SK-N-SH treated with all-trans-retinoic acid at 6 μM for 48 hours (cell line): ENCODE data around the gene PBX4.

Experiments
- CREB5 ChIP-seq: fragments of 250-450 bp; sonication (Bioruptor Pico); IDR thresholded peaks from 2 replicates; pipeline ENCODE4 v1.5.1; 2020; ENCODE audit warnings: low read depth, mild to moderate bottlenecking, moderate library complexity
- CSDC2 ChIP-seq: fragments of 250-450 bp; sonication (Bioruptor Pico); IDR thresholded peaks from 2 replicates; pipeline ENCODE4 v1.5.0; 2020; ENCODE audit warnings: mild to moderate bottlenecking, moderate library complexity
- PATZ1 ChIP-seq: fragments of 250-450 bp; sonication (Bioruptor Pico); IDR thresholded peaks from 2 replicates; pipeline ENCODE4 v1.8.0; 2020; ENCODE audit warnings: mild to moderate bottlenecking, moderate library complexity, borderline replicate concordance
- PPARA ChIP-seq: fragments of 250-450 bp; sonication (Bioruptor Pico); IDR thresholded peaks from 2 replicates; pipeline ENCODE4 v1.5.0; 2020; ENCODE audit warnings: mild to moderate bottlenecking, borderline replicate concordance
- RARB ChIP-seq: fragments of 250-450 bp; sonication (Bioruptor Pico); IDR thresholded peaks from 2 replicates; pipeline ENCODE4 v1.8.0; 2021; ENCODE audit warnings: mild to moderate bottlenecking, moderate library complexity
- ZFP30 ChIP-seq: fragments of 450-650 bp; formaldehyde crosslinking; IDR thresholded peaks from 2 replicates; pipeline ENCODE4 v1.5.0; 2022; ENCODE audit warnings: mild to moderate bottlenecking, moderate library complexity

GRCh38 chr19:19602136-19602712, 16.3 kb downstream of the PBX4 start:
- TF ChIP-seq PATZ1 (CRISPR knock-in tag), result no peak
- no peak for TF ChIP-seq CREB5
- TF ChIP-seq PPARA (CRISPR knock-in tag), result no peak
- no peak for TF ChIP-seq CSDC2 (CRISPR knock-in tag)
- no peak for TF ChIP-seq ZFP30 (CRISPR knock-in tag)
- no peak for TF ChIP-seq RARB
